Uterus (tissue), 4 donors: ENCODE results near the gene FAM25G. TPM values are rescaled to one million over a fixed set of nuclear protein-coding genes. Genes with fewer than 3 reads are reported as not detected.

ENCODE experiments used
- DNase-seq, 2 donors: peaks; one replicate each; pipeline ENCODE4 v3.0.0-alpha.2; 2019 to 2020
- H3K27ac ChIP-seq, 2 donors: fragments of 200-600 bp; sonication (generic); 1 replicate in 1 of 2; 2 replicates in 1 of 2; pipeline ENCODE4 v1.5.1; 2016 to 2018
- H3K27me3 ChIP-seq, 2 donors: fragments of 200-600 bp; sonication (generic); one replicate each; pipeline ENCODE4 v1.5.1; 2018 to 2019; ENCODE audit warnings: control low read depth in 1 of 2
- H3K36me3 ChIP-seq, 2 donors: fragments of 200-600 bp; sonication (generic); one replicate each; pipeline ENCODE4 v1.5.1; 2019; ENCODE audit warnings: control low read depth in 1 of 2
- H3K4me1 ChIP-seq, 2 donors: fragments of 200-600 bp; sonication (generic); one replicate each; pipeline ENCODE4 v1.5.1; 2018 to 2019; ENCODE audit warnings: control low read depth in 1 of 2
- H3K4me3 ChIP-seq, 2 donors: fragments of 200-600 bp; sonication (generic); 1 replicate in 1 of 2; 2 replicates in 1 of 2; pipeline ENCODE4 v1.5.1; 2018 to 2019; ENCODE audit warnings: mild to moderate bottlenecking in 1 of 2
- H3K9me3 ChIP-seq, 2 donors: fragments of 200-600 bp; sonication (generic); one replicate each; pipeline ENCODE4 v1.5.1; 2019; ENCODE audit warnings: control low read depth in 1 of 2
- POLR2A ChIP-seq, 2 donors: fragments of 450-650 bp; IDR thresholded peaks; one replicate each; pipeline ENCODE4 v1.6.1; 2016; ENCODE audit warnings: antibody characterized with exemption in 2 of 2, mild to moderate bottlenecking in 1 of 2, moderate library complexity in 1 of 2
- intact Hi-C: fragments of 100-400 bp; cut with DNase I; formaldehyde crosslinking; loops from one replicate; pipeline ENCODE4 v1.15.1; 2023; ENCODE audit warnings: low total_unique reads
- total RNA-seq, 4 donors: library from RNA; depleted of rRNA in 3 of 4; stranded (reverse); fragments of >200 nt in 3 of 4; gene quantifications; one replicate each; pipeline versions ENCODE4 v1.1.0 to v1.2.4, GENCODE V29; 2014 to 2023
- TF ChIP-seq, protein P1 (sequence below), 4 experiments: fragments of 200-600 bp in 2 of 4; fragments of 450-650 bp in 2 of 4; sonication (generic) in 2 of 4; IDR thresholded peaks; one replicate each; pipeline ENCODE4 v1.5.1; 2016 to 2019; ENCODE audit warnings: antibody characterized with exemption in 4 of 4, mild to moderate bottlenecking in 2 of 4, moderate library complexity in 1 of 4
- donor health status: DM: yes; HTN: yes; CAD: no.

FAM25G gene
- total RNA-seq, 4 donors from 2014 or later = not detected

DNA sequence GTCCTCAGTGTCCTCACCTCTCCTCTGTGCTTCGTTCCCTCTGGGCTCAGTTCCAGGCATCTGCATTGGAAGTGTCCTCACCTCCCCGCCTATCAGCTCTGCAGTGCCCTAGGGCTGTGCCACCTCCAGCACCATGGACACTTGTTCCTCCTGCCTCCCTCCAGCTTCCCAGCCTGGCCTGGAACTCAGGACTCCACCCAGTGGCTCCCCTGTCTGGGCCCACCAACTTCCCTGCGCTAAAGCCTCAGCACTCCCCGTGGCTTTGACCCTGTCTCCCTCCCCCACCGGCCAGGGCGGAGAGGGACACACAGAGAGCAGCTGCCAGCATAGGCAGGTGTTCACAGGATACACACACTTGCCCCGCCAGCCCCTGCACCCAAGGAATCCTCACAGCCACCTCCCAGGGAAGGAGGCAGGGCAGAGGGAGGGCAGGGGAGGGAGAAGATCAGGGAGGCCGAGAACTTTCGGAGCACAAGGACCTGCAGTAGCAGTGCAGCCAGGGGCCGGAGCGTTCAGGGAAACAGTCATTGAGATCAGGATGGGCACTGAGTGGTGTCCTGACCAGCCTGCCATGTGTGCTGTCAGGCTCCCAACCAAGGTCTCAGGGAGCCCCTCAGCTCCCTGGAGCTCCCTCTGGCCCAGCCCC, 38.9 kb downstream of the FAM25G start:
- no peak for DNase-seq
- TF ChIP-seq, protein P1, sequence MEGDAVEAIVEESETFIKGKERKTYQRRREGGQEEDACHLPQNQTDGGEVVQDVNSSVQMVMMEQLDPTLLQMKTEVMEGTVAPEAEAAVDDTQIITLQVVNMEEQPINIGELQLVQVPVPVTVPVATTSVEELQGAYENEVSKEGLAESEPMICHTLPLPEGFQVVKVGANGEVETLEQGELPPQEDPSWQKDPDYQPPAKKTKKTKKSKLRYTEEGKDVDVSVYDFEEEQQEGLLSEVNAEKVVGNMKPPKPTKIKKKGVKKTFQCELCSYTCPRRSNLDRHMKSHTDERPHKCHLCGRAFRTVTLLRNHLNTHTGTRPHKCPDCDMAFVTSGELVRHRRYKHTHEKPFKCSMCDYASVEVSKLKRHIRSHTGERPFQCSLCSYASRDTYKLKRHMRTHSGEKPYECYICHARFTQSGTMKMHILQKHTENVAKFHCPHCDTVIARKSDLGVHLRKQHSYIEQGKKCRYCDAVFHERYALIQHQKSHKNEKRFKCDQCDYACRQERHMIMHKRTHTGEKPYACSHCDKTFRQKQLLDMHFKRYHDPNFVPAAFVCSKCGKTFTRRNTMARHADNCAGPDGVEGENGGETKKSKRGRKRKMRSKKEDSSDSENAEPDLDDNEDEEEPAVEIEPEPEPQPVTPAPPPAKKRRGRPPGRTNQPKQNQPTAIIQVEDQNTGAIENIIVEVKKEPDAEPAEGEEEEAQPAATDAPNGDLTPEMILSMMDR (IDR thresholded peaks at IDR 0.05) = no peak
- no peak for TF ChIP-seq POLR2A (IDR thresholded peaks at IDR 0.05)
- no peaks in the 10 kb centered on the region for H3K4me1 ChIP-seq
- no peaks in the 10 kb centered on the region for H3K36me3 ChIP-seq
- H3K9me3 ChIP-seq = no peaks in the 10 kb centered on the region
- no peak overlapping the region for H3K4me3 ChIP-seq
- H3K27ac ChIP-seq = no peak overlapping the region
- no peaks in the 10 kb centered on the region for H3K27me3 ChIP-seq
- intact Hi-C loops = no loop called here

DNA sequence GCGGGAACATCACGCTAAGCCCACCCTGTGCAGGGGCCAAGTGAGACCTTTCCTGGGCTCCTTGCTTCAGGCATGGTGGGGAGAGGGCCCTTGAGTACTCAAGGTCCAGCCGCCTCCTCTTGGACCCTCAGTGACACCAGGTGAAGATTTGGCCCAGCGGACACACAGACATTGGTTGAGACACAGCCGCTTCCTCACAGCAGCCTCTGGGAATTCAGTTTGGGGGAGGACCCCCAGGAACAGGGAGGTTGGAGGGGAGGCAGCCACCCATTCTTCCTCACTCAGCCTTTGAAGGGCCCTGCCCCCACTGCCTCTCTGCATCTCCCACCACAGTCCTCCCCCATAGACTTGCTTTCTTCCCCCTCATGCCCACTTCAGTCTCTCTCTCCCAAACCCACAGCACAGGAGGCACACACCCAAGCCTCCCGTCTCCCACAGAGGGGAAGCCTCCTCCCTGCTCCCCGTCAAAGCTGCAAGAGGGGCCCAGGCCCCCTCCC, 39.5 kb downstream of the FAM25G start:
- no peak for DNase-seq
- no peaks in the 10 kb centered on the region for H3K9me3 ChIP-seq
- no peaks in the 10 kb centered on the region for H3K36me3 ChIP-seq
- TF ChIP-seq, protein P1 (IDR thresholded peaks at IDR 0.05) = no peak
- no peak for TF ChIP-seq POLR2A (IDR thresholded peaks at IDR 0.05)
- intact Hi-C loops = no loop called here
- H3K4me3 ChIP-seq = no peak overlapping the region
- no peaks in the 10 kb centered on the region for H3K4me1 ChIP-seq
- H3K27me3 ChIP-seq = no peaks in the 10 kb centered on the region
- H3K27ac ChIP-seq = no peak overlapping the region

- no peaks in the 10 kb centered on the region for H3K27me3 ChIP-seq
- H3K27ac ChIP-seq = no peak overlapping the region
- H3K36me3 ChIP-seq = no peaks in the 10 kb centered on the region
- H3K9me3 ChIP-seq = no peaks in the 10 kb centered on the region
- TF ChIP-seq, protein P1 (IDR thresholded peaks at IDR 0.05) = no peak
- no peak for TF ChIP-seq POLR2A (IDR thresholded peaks at IDR 0.05)
- intact Hi-C loops = no loop called here
- DNase-seq = no peak
- H3K4me1 ChIP-seq = no peaks in the 10 kb centered on the region
- no peak overlapping the region for H3K4me3 ChIP-seq
These were observed 40.1 kb downstream of the FAM25G start for GRCh38 chr10:47451273-47451997.

DNA sequence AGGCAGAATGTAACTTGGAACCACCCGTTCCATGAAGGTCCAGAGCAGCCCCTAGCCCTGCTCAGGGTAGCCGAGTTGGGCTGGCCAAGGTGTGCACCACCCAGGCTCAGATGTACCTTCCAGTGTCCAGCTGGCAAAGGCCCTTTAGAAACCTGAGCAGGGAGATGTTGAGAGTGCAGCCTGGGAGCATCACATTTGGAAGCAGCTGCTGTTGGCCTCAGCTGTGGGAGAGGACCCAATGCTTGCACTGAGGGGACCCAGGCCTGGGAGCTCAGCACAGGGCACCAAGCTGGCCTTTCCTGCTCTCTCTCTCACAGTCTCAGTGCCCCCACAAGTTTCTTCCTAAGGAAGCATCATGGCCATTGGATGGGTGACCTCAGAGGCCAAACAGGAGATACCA, 41.1 kb downstream of the FAM25G start:
- Histone ChIP-seq H3K4me3 (no peak overlapping the region), H3K9me3 (no peaks in the 10 kb centered on the region), H3K27ac (no peak overlapping the region), H3K4me1 (no peaks in the 10 kb centered on the region), H3K36me3 (no peaks in the 10 kb centered on the region), H3K27me3 (no peaks in the 10 kb centered on the region)
- intact Hi-C loops = no loop called here
- no peak for DNase-seq
- TF ChIP-seq POLR2A (IDR thresholded peaks at IDR 0.05) = no peak
- TF ChIP-seq, protein P1 (IDR thresholded peaks at IDR 0.05) = no peak

DNA sequence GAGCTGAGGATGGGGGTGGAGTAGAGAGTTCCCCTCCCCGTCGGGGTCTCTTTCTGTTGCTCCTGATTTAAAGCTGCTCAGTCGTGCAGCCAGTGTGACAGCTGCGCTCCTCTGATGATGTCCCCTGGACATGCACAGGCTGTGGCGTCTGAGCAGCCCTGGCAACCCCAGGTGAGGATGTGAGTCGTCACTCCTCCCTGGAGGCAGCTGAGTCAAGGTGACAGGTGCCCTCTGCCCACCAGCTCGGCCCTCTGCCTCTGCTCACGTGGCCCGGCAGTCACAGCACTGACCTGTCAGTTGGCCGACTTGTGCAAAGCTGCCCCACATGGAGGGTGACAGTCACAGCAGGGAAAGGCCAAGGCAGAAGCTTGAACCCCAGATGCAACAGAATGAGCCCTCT, 41.5 kb downstream of the FAM25G start:
- no peak overlapping the region for H3K4me3 ChIP-seq
- no peak overlapping the region for H3K27ac ChIP-seq
- DNase-seq = no peak
- H3K36me3 ChIP-seq = no peaks in the 10 kb centered on the region
- no peaks in the 10 kb centered on the region for H3K27me3 ChIP-seq
- TF ChIP-seq, protein P1 (IDR thresholded peaks at IDR 0.05) = no peak
- no peak for TF ChIP-seq POLR2A (IDR thresholded peaks at IDR 0.05)
- intact Hi-C loops = no loop called here
- no peaks in the 10 kb centered on the region for H3K4me1 ChIP-seq
- H3K9me3 ChIP-seq = no peaks in the 10 kb centered on the region
